GM20431 (cell line): ENCODE measurements around the gene SLIT3.
"Not testable (repeated sequence)": the region's sequence is repeated elsewhere in the genome, so short reads cannot be mapped to it uniquely, and the experiment has no call there.

Source experiments
- in situ Hi-C: fragments of 300-500 bp; cut with MseI, MboI; formaldehyde crosslinking; loops from one replicate; pipeline ENCODE4 v1.15.0; 2020; ENCODE audit warnings: low sequenced_read_pairs; ENCODE audit not compliant: unreplicated experiment

The SLIT3 gene

GRCh38 chr5:169122951-169123350 lies 178.0 kb downstream of the SLIT3 start:
- in situ Hi-C loops: no loop called here

GRCh38 chr5:169121630-169122420 lies 179.1 kb downstream of the SLIT3 start:
- in situ Hi-C loops: no loop called here

- in situ Hi-C loops: no loop called here
These were observed 181.5 kb downstream of the SLIT3 start for GRCh38 chr5:169119288-169120048.

- in situ Hi-C loops: no loop called here
These were observed 183.9 kb downstream of the SLIT3 start for GRCh38 chr5:169116961-169117461.

GRCh38 chr5:169115461-169116124 lies 185.3 kb downstream of the SLIT3 start:
- in situ Hi-C loops: no loop called here

- in situ Hi-C loops: no loop called here
These were observed 186.4 kb downstream of the SLIT3 start for GRCh38 chr5:169114466-169115065.

GRCh38 chr5:169112016-169112415 lies 188.9 kb downstream of the SLIT3 start:
- in situ Hi-C loops: no loop called here

GRCh38 chr5:169106911-169107706 lies 193.8 kb downstream of the SLIT3 start:
- in situ Hi-C loops: no loop called here

GRCh38 chr5:169105582-169105981 lies 195.4 kb downstream of the SLIT3 start:
- in situ Hi-C loops: not testable (repeated sequence)

- in situ Hi-C loops: no loop called here
These were observed 195.9 kb downstream of the SLIT3 start for GRCh38 chr5:169104937-169105494.

GRCh38 chr5:169103586-169104181 lies 197.3 kb downstream of the SLIT3 start:
- in situ Hi-C loops: no loop called here

GRCh38 chr5:169101966-169102365 lies 199.0 kb downstream of the SLIT3 start:
- in situ Hi-C loops: no loop called here

- in situ Hi-C loops: no loop called here
These were observed 200.2 kb downstream of the SLIT3 start for GRCh38 chr5:169100735-169101075.

GRCh38 chr5:169099801-169100734 lies 200.9 kb downstream of the SLIT3 start:
- in situ Hi-C loops: no loop called here

GRCh38 chr5:169098331-169099121 lies 202.4 kb downstream of the SLIT3 start:
- in situ Hi-C loops: no loop called here

GRCh38 chr5:169097374-169098326 lies 203.3 kb downstream of the SLIT3 start:
- in situ Hi-C loops: no loop called here
